HG02840 (cell line): ENCODE data around the gene ZNF446.
A peak's percentile ranks its signal among the peaks of the same experiment; 100 is the strongest.
"Not testable (repeated sequence)": the region's sequence is repeated elsewhere in the genome, so short reads cannot be mapped to it uniquely, and the experiment has no call there.

Source experiments
- ATAC-seq: cut with Tn5 transposase; IDR thresholded peaks from one replicate; pipeline ENCODE4 v1.9.1; 2021; ENCODE audit warnings: mild to moderate bottlenecking, moderate library complexity, moderate number of reproducible peaks; ENCODE audit not compliant: unreplicated experiment, low FRiP score

Gene ZNF446

GRCh38 chr19:58498316-58499020 is 22.3 kb downstream of the ZNF446 start:
- peak; percentile 2 for ATAC-seq

- peak; percentile 81 for ATAC-seq
These were observed 23.1 kb downstream of the ZNF446 start for GRCh38 chr19:58499021-58499927.

GRCh38 chr19:58500242-58500641 is 24.1 kb downstream of the ZNF446 start:
- no peak for ATAC-seq

- not testable (repeated sequence) for ATAC-seq
These were observed 31.6 kb downstream of the ZNF446 start for GRCh38 chr19:58507602-58508223.

- no peak for ATAC-seq
These were observed 33.6 kb downstream of the ZNF446 start for GRCh38 chr19:58509731-58510083.

GRCh38 chr19:58510084-58510862 is 34.1 kb downstream of the ZNF446 start:
- no peak for ATAC-seq

GRCh38 chr19:58511353-58512208 is 35.4 kb downstream of the ZNF446 start, which contains the start of gene SLC27A5:
Gene SLC27A5, minus strand, starts transcription at chr19:58511992. Its CDS starts 37 bp downstream, at chr19:58511955.
- ATAC-seq: no peak

GRCh38 chr19:58513213-58513693 is 37.1 kb downstream of the ZNF446 start:
- no peak for ATAC-seq

- ATAC-seq: peak; percentile 60
These were observed 37.8 kb downstream of the ZNF446 start for GRCh38 chr19:58513694-58514563.

GRCh38 chr19:58514564-58515022 is 38.4 kb downstream of the ZNF446 start:
- ATAC-seq: no peak

GRCh38 chr19:58515259-58515658 is 39.1 kb downstream of the ZNF446 start:
- ATAC-seq: no peak

GRCh38 chr19:58516246-58516836 is 40.2 kb downstream of the ZNF446 start:
- ATAC-seq: no peak

GRCh38 chr19:58516964-58517833 is 41.0 kb downstream of the ZNF446 start:
- no peak for ATAC-seq

- ATAC-seq: no peak
These were observed 42.3 kb downstream of the ZNF446 start for GRCh38 chr19:58518256-58519086.

GRCh38 chr19:58519087-58519354 is 42.9 kb downstream of the ZNF446 start:
- no peak for ATAC-seq
